Endothelial cell (in vitro differentiated cells): Measurements from ENCODE around the gene AEBP2. TPM values are rescaled to one million over a fixed set of nuclear protein-coding genes. Genes with fewer than 3 reads are reported as not detected.
"Not testable (repeated sequence)": the region's sequence is repeated elsewhere in the genome, so short reads cannot be mapped to it uniquely, and the experiment has no call there.

Experiments
- DNase-seq: peaks from one replicate; pipeline ENCODE4 v3.0.0; 2021; ENCODE audit warnings: low spot score
- H3K27ac Mint-ChIP-seq: one replicate; pipeline ENCODE4 v1.8.0; 2021; ENCODE audit warnings: mixed read lengths, inconsistent platforms; ENCODE audit not compliant: unreplicated experiment
- H3K27me3 Mint-ChIP-seq: one replicate; pipeline ENCODE4 v1.8.0; 2021; ENCODE audit warnings: mild to moderate bottlenecking, moderate library complexity, mixed read lengths, inconsistent platforms; ENCODE audit not compliant: unreplicated experiment
- H3K36me3 Mint-ChIP-seq: one replicate; pipeline ENCODE4 v1.8.0; 2021; ENCODE audit warnings: mild to moderate bottlenecking, low read depth, mixed read lengths, inconsistent platforms; ENCODE audit not compliant: unreplicated experiment
- H3K4me1 Mint-ChIP-seq: one replicate; pipeline ENCODE4 v1.8.0; 2021; ENCODE audit warnings: mild to moderate bottlenecking, mixed read lengths, inconsistent platforms; ENCODE audit not compliant: unreplicated experiment
- H3K4me3 Mint-ChIP-seq: one replicate; pipeline ENCODE4 v1.8.0; 2021; ENCODE audit warnings: mild to moderate bottlenecking, mixed read lengths, inconsistent platforms; ENCODE audit not compliant: unreplicated experiment
- H3K9me3 Mint-ChIP-seq: one replicate; pipeline ENCODE4 v1.8.0; 2021; ENCODE audit warnings: mixed read lengths, inconsistent platforms; ENCODE audit not compliant: unreplicated experiment
- total RNA-seq: library from RNA; stranded (reverse); fragmentation: NEBNext Ultra II Directional; extraction: Animal tissue kit (Norgen Biotek cat#: 25700); gene quantifications from one replicate; pipeline ENCODE4 v1.2.1, GENCODE V29; 2021; ENCODE audit not compliant: unreplicated experiment
- TF ChIP-seq, protein P1 (sequence below): fragments of 200-600 bp; sonication (generic); IDR thresholded peaks from one replicate; pipeline ENCODE4 v1.5.0; 2021; ENCODE audit warnings: antibody characterized with exemption; ENCODE audit not compliant: unreplicated experiment

Gene AEBP2
- total RNA-seq, 1 donor from 2014 or later, result 37.6 TPM

DNA sequence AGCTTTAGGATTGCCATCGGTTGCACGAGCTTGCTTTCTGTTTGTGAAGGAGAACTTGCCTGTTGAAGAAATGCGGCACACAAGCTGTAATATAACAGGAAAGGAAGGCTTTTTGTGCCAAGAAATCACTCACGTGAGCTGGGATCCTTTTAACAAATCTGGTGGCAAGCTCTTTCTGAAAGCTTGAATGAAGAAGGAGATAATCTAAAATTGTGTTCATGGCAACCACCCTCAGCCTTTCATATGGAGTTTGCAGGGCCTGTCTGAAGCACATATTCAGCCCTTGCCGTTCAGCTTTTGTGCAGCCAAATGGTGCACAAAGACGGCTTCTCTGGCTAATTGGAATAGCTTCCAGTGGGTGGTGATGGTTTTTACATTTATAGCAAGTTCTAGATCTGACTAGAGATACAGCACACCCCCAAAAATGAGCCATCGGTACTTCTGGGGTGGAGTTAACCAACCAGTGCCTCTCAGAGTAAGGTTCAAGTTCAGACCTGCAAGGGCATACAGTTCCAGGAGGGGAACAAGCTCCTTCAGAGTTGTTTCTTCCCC lies 107.4 kb downstream of the AEBP2 start:
- no peak overlapping the region for H3K27ac Mint-ChIP-seq

GRCh38 chr12:19547271-19547671 lies 108.0 kb downstream of the AEBP2 start:
- TF ChIP-seq, protein P1, sequence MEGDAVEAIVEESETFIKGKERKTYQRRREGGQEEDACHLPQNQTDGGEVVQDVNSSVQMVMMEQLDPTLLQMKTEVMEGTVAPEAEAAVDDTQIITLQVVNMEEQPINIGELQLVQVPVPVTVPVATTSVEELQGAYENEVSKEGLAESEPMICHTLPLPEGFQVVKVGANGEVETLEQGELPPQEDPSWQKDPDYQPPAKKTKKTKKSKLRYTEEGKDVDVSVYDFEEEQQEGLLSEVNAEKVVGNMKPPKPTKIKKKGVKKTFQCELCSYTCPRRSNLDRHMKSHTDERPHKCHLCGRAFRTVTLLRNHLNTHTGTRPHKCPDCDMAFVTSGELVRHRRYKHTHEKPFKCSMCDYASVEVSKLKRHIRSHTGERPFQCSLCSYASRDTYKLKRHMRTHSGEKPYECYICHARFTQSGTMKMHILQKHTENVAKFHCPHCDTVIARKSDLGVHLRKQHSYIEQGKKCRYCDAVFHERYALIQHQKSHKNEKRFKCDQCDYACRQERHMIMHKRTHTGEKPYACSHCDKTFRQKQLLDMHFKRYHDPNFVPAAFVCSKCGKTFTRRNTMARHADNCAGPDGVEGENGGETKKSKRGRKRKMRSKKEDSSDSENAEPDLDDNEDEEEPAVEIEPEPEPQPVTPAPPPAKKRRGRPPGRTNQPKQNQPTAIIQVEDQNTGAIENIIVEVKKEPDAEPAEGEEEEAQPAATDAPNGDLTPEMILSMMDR, result no peak
- H3K27ac Mint-ChIP-seq, result no peak overlapping the region

More for the DNA sequence above, 107.4 kb downstream of the AEBP2 start:
- H3K4me1 Mint-ChIP-seq, result no peaks in the 10 kb centered on the region
- TF ChIP-seq, protein P1, result no peak
- H3K4me3 Mint-ChIP-seq, result no peak overlapping the region
- peaks cover 2% of the 10 kb centered on the region for H3K27me3 Mint-ChIP-seq
- no peak for DNase-seq
- H3K9me3 Mint-ChIP-seq, result no peaks in the 10 kb centered on the region
- H3K36me3 Mint-ChIP-seq, result no peaks in the 10 kb centered on the region

GRCh38 chr12:19548834-19549233 lies 109.5 kb downstream of the AEBP2 start:
- DNase-seq, result no peak
- TF ChIP-seq, protein P1, result no peak
- Mint-ChIP-seq H3K4me1 (peaks cover 3% of the 10 kb centered on the region), H3K27ac (no peak overlapping the region), H3K4me3 (no peak overlapping the region), H3K27me3 (no peaks in the 10 kb centered on the region), H3K9me3 (no peaks in the 10 kb centered on the region), H3K36me3 (no peaks in the 10 kb centered on the region)

More at GRCh38 chr12:19547271-19547671, 108.0 kb downstream of the AEBP2 start:
- H3K27me3 Mint-ChIP-seq, result peaks cover 2% of the 10 kb centered on the region
- no peak for DNase-seq
- H3K36me3 Mint-ChIP-seq, result no peaks in the 10 kb centered on the region
- H3K4me1 Mint-ChIP-seq, result no peaks in the 10 kb centered on the region
- no peaks in the 10 kb centered on the region for H3K9me3 Mint-ChIP-seq
- no peak overlapping the region for H3K4me3 Mint-ChIP-seq

GRCh38 chr12:19550626-19551025 lies 111.3 kb downstream of the AEBP2 start:
- TF ChIP-seq, protein P1, result no peak
- H3K4me1 Mint-ChIP-seq, result peaks cover 3% of the 10 kb centered on the region

GRCh38 chr12:19552441-19553097 lies 113.3 kb downstream of the AEBP2 start:
- not testable (repeated sequence) for H3K27me3 Mint-ChIP-seq

More at GRCh38 chr12:19550626-19551025, 111.3 kb downstream of the AEBP2 start:
- Mint-ChIP-seq H3K36me3 (no peaks in the 10 kb centered on the region), H3K9me3 (no peaks in the 10 kb centered on the region), H3K27me3 (no peaks in the 10 kb centered on the region), H3K27ac (no peak overlapping the region), H3K4me3 (no peak overlapping the region)
- DNase-seq, result no peak

More at GRCh38 chr12:19552441-19553097, 113.3 kb downstream of the AEBP2 start:
- not testable (repeated sequence) for H3K4me1 Mint-ChIP-seq, H3K36me3 Mint-ChIP-seq, H3K4me3 Mint-ChIP-seq, DNase-seq, H3K9me3 Mint-ChIP-seq, H3K27ac Mint-ChIP-seq
